Measurements from ENCODE around the gene C1orf232. TPM values are rescaled to one million over a fixed set of nuclear protein-coding genes. Genes with fewer than 3 reads are reported as not detected.

The C1orf232 gene
- total and polyA plus RNA-seq, 3 donors from 2014 or later = not detected

DNA sequence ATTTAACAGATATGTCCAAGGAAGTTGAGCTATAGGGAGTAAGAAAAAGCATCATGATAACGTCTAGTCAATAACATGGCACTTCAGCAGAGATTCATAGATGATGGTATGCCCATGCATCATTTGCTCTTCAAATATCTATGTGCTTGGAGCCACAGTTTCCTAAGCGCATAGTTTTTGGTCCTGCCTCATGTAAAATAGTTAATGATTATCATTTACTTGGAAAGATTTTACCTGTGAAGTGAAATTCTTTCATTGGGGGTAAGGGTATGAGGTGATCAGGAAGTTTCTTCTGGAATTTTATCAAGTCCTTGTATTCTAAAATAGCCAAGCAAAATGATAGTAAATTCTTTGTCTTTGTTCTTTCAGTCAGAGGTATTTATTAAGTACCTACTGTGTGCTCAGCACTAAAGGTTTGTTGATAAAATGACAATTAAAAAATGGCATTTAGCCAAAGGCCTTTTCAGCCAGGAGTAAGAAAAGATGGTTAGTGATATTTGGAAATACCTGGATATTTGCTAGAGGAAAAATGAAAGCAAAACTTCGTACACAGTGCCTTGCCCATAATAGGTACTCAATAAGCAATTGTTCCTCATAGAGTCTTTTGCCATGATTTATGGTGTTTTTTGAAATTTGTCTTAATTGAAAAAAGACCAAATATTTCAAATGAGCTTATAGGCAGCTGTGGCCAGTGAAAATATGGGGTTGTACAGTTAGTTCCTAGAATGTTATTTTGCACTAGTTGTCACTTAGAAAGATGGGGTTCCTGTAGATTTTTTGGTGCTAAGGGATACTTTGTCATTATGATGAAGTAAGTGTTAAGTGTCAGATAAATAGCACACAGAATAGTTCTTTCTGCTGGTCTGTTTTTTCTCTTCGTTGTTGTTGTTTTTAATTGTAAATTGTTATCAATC, 44.1 kb downstream of the C1orf232 start:
- intact Hi-C loops (cut with DNase I; ENCODE audit: low total_unique reads) = no loop called here
- DNase-seq = no peak
- no peak for TF ChIP-seq POLR2A (IDR thresholded peaks at IDR 0.05)
- TF ChIP-seq, protein P1, sequence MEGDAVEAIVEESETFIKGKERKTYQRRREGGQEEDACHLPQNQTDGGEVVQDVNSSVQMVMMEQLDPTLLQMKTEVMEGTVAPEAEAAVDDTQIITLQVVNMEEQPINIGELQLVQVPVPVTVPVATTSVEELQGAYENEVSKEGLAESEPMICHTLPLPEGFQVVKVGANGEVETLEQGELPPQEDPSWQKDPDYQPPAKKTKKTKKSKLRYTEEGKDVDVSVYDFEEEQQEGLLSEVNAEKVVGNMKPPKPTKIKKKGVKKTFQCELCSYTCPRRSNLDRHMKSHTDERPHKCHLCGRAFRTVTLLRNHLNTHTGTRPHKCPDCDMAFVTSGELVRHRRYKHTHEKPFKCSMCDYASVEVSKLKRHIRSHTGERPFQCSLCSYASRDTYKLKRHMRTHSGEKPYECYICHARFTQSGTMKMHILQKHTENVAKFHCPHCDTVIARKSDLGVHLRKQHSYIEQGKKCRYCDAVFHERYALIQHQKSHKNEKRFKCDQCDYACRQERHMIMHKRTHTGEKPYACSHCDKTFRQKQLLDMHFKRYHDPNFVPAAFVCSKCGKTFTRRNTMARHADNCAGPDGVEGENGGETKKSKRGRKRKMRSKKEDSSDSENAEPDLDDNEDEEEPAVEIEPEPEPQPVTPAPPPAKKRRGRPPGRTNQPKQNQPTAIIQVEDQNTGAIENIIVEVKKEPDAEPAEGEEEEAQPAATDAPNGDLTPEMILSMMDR (IDR thresholded peaks at IDR 0.05) = no peak
- H3K4me1 ChIP-seq = no peaks in the 10 kb centered on the region
- H3K27ac ChIP-seq = no peak overlapping the region
- H3K9me3 ChIP-seq = no peaks in the 10 kb centered on the region
- H3K36me3 ChIP-seq (ENCODE audit: low read depth, missing control alignments) = no peaks in the 10 kb centered on the region
- WGBS, 2 donors = 84 to 89% methylated on average over 4 of the region's 4 CpGs
- H3K4me3 ChIP-seq = no peak overlapping the region
- H3K27me3 ChIP-seq = no peaks in the 10 kb centered on the region

DNA sequence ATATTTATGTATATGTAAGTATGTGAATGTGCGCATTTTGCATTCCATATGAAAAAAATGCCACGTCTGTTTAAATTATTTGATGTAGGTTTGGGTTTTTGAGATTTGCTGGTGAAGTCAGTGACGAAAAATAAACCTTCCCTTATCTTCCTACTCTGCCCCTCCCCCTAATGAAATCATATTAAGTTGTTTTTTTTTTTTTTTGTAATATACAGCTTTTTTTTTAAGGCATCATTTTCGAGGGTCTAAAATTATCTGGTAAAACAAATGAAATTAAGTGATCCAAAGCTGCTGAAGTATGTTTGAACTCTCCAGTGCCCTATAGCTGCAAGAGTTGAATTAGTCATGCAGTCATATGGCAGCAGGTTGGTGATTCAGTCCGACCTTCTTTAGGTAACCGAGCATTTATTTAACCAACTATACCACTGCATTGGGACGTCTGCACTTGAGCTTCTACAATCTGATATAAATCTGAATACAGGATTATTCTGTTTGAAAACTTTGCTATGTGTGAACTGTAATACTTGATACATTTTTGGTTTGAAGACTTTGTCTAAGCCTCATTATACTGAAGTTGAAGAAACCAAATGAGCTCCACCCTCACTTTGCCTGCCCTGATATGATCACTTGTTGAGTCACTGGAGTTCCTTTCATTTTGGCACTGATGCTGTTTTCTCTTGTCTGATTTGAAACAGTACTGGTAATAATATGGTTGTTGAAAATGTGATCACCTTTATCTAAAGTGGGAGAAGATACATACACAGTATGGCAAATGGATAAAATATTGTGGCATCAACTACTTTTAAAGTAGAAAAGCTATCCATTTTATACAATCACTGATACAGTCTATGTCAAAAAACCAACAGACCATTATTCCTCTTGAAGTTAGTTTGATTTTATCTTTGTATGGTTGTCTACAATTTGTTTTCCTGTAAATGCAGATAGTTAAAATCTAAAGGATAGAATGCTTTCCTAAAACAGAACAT, 45.5 kb downstream of the C1orf232 start:
- 89 to 91% methylated on average over 7 of the region's 7 CpGs for WGBS, 2 donors
- Histone ChIP-seq H3K27ac (no peak overlapping the region), H3K36me3 (ENCODE audit: low read depth, missing control alignments) (no peaks in the 10 kb centered on the region), H3K4me1 (no peaks in the 10 kb centered on the region), H3K9me3 (no peaks in the 10 kb centered on the region), H3K4me3 (no peak overlapping the region), H3K27me3 (no peaks in the 10 kb centered on the region)
- intact Hi-C loops (cut with DNase I; ENCODE audit: low total_unique reads) = no loop called here
- no peak for TF ChIP-seq POLR2A (IDR thresholded peaks at IDR 0.05)
- TF ChIP-seq, protein P1 (IDR thresholded peaks at IDR 0.05) = no peak
- DNase-seq = no peak

DNA sequence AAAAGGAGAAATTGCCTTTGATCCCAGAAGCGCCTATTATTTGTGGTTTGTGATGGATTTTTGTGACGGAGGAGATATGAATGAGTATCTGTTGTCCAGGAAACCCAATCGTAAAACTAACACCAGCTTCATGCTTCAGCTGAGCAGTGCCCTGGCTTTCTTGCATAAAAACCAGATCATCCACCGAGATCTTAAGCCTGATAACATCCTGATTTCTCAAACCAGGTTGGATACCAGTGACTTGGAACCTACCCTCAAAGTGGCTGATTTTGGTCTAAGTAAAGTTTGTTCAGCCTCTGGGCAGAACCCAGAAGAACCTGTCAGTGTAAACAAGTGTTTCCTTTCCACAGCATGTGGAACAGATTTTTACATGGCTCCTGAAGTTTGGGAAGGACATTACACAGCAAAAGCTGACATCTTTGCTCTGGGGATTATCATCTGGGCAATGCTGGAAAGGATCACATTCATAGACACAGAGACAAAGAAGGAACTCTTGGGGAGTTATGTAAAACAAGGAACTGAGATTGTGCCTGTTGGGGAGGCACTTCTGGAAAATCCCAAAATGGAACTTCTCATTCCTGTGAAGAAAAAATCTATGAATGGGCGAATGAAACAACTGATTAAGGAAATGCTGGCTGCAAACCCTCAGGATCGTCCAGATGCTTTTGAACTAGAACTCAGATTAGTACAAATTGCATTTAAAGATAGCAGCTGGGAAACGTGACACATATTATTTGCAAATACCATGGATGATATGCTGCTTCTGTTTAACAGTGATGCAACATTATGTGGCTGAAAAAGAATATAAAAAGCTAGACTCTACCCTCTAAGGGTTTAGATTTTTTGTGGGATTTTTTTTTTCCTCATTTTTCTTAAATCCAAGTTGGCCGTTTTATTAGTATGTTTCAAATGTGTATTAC, 46.6 kb downstream of the C1orf232 start:
- TF ChIP-seq, protein P1 (IDR thresholded peaks at IDR 0.05) = no peak
- no peak for TF ChIP-seq POLR2A (IDR thresholded peaks at IDR 0.05)
- 79 to 82% methylated on average over 8 of the region's 8 CpGs for WGBS, 2 donors
- no peaks in the 10 kb centered on the region for H3K4me1 ChIP-seq

DNA sequence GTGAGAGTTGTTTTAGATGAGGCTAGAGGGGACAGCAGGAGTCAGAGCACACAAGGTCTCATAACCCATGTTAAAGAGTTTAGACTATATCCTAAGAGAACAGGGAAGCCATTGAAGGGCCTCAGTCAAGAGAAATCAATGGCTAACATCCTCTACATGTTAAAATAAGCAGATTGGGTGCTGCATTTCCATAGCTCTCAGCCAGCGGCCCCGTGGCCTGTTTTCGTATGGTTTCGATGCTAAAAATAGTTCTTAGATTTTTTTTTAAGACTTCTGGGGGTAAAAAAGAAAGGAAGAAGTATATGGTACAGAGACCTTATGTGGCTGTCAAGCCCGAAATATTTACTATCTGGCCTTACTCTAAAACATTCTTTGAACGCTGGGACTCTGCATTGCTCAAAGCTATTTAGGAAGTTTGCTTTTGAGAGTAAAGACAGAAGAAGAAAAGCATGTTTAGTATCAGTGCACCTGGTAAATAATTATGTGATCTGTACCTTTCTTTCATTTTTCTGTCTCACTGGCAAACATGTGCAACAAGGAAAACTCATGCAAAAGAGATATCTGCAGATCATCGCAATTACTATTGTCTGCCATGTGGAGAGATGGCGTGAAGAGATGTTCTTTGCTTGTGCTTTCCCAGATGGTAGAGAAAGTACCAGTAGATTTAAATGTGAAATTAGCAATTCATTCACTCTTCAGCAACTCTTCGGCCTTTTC, 48.7 kb downstream of the C1orf232 start:
- H3K27me3 ChIP-seq = no peaks in the 10 kb centered on the region
- DNase-seq = no peak
- intact Hi-C loops (cut with DNase I; ENCODE audit: low total_unique reads) = loop anchor here (10.0 kb wide), 1 partner anchor 45 kb away; the partner anchor contains the start of genes C1orf232 and ZNF593
- no peaks in the 10 kb centered on the region for H3K9me3 ChIP-seq
- WGBS, 2 donors = 80 to 89% methylated on average over 8 to 9 of the region's 9 CpGs
- H3K27ac ChIP-seq = no peak overlapping the region
- H3K4me1 ChIP-seq = no peaks in the 10 kb centered on the region
- TF ChIP-seq POLR2A (IDR thresholded peaks at IDR 0.05) = no peak
- TF ChIP-seq, protein P1 (IDR thresholded peaks at IDR 0.05) = no peak
- H3K36me3 ChIP-seq (ENCODE audit: low read depth, missing control alignments) = no peaks in the 10 kb centered on the region
- H3K4me3 ChIP-seq = no peak overlapping the region

More for the DNA sequence above, 46.6 kb downstream of the C1orf232 start:
- intact Hi-C loops (cut with DNase I; ENCODE audit: low total_unique reads) = no loop called here
- Histone ChIP-seq H3K27me3 (no peaks in the 10 kb centered on the region), H3K27ac (no peak overlapping the region), H3K9me3 (no peaks in the 10 kb centered on the region), H3K36me3 (ENCODE audit: low read depth, missing control alignments) (no peaks in the 10 kb centered on the region), H3K4me3 (no peak overlapping the region)
- no peak for DNase-seq

All from testis (tissue), 3 donors.